ENCODE results near the gene CNTN4. TPM values are rescaled to one million over a fixed set of nuclear protein-coding genes. Genes with fewer than 3 reads are reported as not detected.
"Not testable (repeated sequence)": the region's sequence is repeated elsewhere in the genome, so short reads cannot be mapped to it uniquely, and the experiment has no call there.

The CNTN4 gene
- total RNA-seq, 2 donors from 2014 or later, result 48.3 to 66.5 TPM

- DNase-seq (ENCODE audit: low spot score), result no peak
- intact Hi-C loops (cut with DNase I), result no loop called here
Observed at GRCh38 chr3:2908693-2909351, 810.2 kb downstream of the CNTN4 start.

GRCh38 chr3:2910997-2911396 is 812.3 kb downstream of the CNTN4 start:
- DNase-seq (ENCODE audit: low spot score), result no peak
- intact Hi-C loops (cut with DNase I), result no loop called here

GRCh38 chr3:2915826-2916225 is 817.2 kb downstream of the CNTN4 start:
- intact Hi-C loops (cut with DNase I), result no loop called here
- no peak for DNase-seq (ENCODE audit: low spot score)

- intact Hi-C loops (cut with DNase I); DNase-seq (ENCODE audit: low spot score): not testable (repeated sequence)
Observed at GRCh38 chr3:2916640-2917039, 818.0 kb downstream of the CNTN4 start.

- no peak for DNase-seq (ENCODE audit: low spot score)
- intact Hi-C loops (cut with DNase I), result no loop called here
Observed at GRCh38 chr3:2920103-2920502, 821.4 kb downstream of the CNTN4 start.

- no peak for DNase-seq (ENCODE audit: low spot score)
- intact Hi-C loops (cut with DNase I), result no loop called here
Observed at GRCh38 chr3:2921452-2921851, 822.8 kb downstream of the CNTN4 start.

- intact Hi-C loops (cut with DNase I), result no loop called here
- DNase-seq (ENCODE audit: low spot score), result no peak
Observed at GRCh38 chr3:2921903-2922302, 823.2 kb downstream of the CNTN4 start.

GRCh38 chr3:2923390-2923789 is 824.7 kb downstream of the CNTN4 start:
- intact Hi-C loops (cut with DNase I), result no loop called here
- DNase-seq (ENCODE audit: low spot score), result no peak

- intact Hi-C loops (cut with DNase I), result no loop called here
Observed at GRCh38 chr3:2927259-2927658, 828.6 kb downstream of the CNTN4 start.

GRCh38 chr3:2929574-2929973 is 830.9 kb downstream of the CNTN4 start:
- intact Hi-C loops (cut with DNase I), result no loop called here
- no peak for DNase-seq (ENCODE audit: low spot score)

More at GRCh38 chr3:2927259-2927658, 828.6 kb downstream of the CNTN4 start:
- DNase-seq (ENCODE audit: low spot score), result no peak

GRCh38 chr3:2931265-2931664 is 832.6 kb downstream of the CNTN4 start:
- DNase-seq (ENCODE audit: low spot score), result no peak
- intact Hi-C loops (cut with DNase I), result no loop called here

GRCh38 chr3:2934541-2934940 is 835.9 kb downstream of the CNTN4 start:
- intact Hi-C loops (cut with DNase I), result no loop called here
- DNase-seq (ENCODE audit: low spot score), result no peak

GRCh38 chr3:2937055-2937454 is 838.4 kb downstream of the CNTN4 start:
- intact Hi-C loops (cut with DNase I), result no loop called here
- DNase-seq (ENCODE audit: low spot score), result no peak

- intact Hi-C loops (cut with DNase I), result no loop called here
Observed at GRCh38 chr3:2937592-2937991, 838.9 kb downstream of the CNTN4 start.

GRCh38 chr3:2938711-2939110 is 840.0 kb downstream of the CNTN4 start:
- intact Hi-C loops (cut with DNase I), result no loop called here
- DNase-seq (ENCODE audit: low spot score), result no peak

More at GRCh38 chr3:2937592-2937991, 838.9 kb downstream of the CNTN4 start:
- DNase-seq (ENCODE audit: low spot score), result no peak

GRCh38 chr3:2940062-2940461 is 841.4 kb downstream of the CNTN4 start:
- intact Hi-C loops (cut with DNase I), result no loop called here
- no peak for DNase-seq (ENCODE audit: low spot score)

GRCh38 chr3:2944628-2945027 is 846.0 kb downstream of the CNTN4 start:
- DNase-seq (ENCODE audit: low spot score), result no peak
- intact Hi-C loops (cut with DNase I), result no loop called here

GRCh38 chr3:2945121-2945520 is 846.5 kb downstream of the CNTN4 start:
- DNase-seq (ENCODE audit: low spot score), result no peak
- intact Hi-C loops (cut with DNase I), result no loop called here

GRCh38 chr3:2947536-2947935 is 848.9 kb downstream of the CNTN4 start:
- intact Hi-C loops (cut with DNase I), result no loop called here
- no peak for DNase-seq (ENCODE audit: low spot score)

GRCh38 chr3:2948882-2949281 is 850.2 kb downstream of the CNTN4 start:
- no peak for DNase-seq (ENCODE audit: low spot score)
- intact Hi-C loops (cut with DNase I), result no loop called here

GRCh38 chr3:2950159-2950558 is 851.5 kb downstream of the CNTN4 start:
- intact Hi-C loops (cut with DNase I), result no loop called here
- no peak for DNase-seq (ENCODE audit: low spot score)

- DNase-seq (ENCODE audit: low spot score), result no peak
- intact Hi-C loops (cut with DNase I), result no loop called here
Observed at GRCh38 chr3:2957115-2957514, 858.4 kb downstream of the CNTN4 start.

All from posterior vena cava (tissue), 2 donors.